Measurements from ENCODE around the gene OXGR1.
A peak's percentile ranks its signal among the peaks of the same experiment; 100 is the strongest.
"Not testable (repeated sequence)": the region's sequence is repeated elsewhere in the genome, so short reads cannot be mapped to it uniquely, and the experiment has no call there.

OXGR1 gene
- 0 reads per million in 4 donors for total RNA-seq

GRCh38 chr13:96994017-96994857 lies at the start of gene OXGR1:
TSS of gene OXGR1 (minus strand) at chr13:96994476. CDS start at chr13:96987759, 6,717 bp downstream.
- DNase-seq: no peak

GRCh38 chr13:97043302-97043701 lies 49.0 kb upstream of the OXGR1 start:
- DNase-seq: no peak

GRCh38 chr13:97030705-97031452 lies 36.6 kb upstream of the OXGR1 start:
- DNase-seq: no peak

DNA sequence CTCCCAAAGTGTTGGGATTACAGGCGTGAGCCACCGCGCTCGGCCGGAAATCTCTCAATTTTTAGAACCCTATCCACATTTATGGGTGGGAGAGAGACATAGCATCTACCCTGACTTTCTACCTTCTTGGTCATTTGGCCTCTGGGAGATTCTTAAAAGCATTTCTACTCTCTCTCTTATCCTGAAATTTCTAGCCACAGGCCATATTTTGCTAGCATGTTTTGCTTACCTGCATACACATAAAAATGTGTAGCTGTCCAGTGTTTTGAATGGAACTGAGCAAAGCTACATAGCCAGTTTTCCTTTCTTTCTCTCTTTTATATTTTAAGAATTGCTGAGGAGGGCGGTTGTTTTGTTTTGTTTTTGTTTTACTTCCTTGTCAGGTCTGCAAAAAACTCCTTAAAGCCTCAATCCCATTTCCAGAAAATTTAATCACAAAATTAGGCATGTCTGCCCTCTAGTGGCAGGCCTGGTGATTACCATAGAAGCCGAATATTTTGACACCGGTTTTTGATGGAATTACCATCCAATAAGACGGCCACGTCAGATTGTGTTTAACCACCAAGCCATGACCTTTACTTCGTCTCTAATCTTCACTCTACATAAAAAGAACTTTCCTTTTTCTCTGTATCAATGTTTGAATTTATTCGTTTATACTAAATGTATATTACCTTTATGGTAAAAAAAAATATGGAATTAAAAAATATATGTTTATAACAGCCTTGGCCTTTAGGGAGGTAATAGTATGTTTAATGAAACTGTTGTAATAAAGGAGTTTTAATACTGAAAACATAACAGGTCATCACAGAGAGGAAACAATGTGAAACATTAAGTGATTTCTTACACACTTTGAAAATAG lies 34.4 kb upstream of the OXGR1 start:
- peak in 2 of 5 donors; percentile 8 to 29 for DNase-seq

DNA sequence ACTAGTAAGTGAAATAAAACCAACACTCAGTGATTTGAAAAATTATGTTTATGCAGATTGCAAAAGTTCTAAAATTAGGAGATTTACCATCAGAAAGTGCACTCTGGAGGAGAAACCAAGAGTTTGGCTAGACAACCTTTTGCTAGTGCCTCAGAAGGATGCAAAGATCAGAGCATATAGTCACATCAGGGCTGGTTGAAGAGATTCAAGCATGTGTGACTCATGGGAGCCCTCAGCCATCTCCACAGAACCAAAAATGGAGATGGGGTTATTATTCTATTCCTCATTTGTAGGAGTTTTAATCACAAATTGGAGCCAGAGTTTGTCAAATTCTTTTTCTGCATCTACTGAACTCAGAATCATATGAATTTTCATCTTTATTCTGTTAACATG lies 32.9 kb upstream of the OXGR1 start:
- no peak for DNase-seq

DNA sequence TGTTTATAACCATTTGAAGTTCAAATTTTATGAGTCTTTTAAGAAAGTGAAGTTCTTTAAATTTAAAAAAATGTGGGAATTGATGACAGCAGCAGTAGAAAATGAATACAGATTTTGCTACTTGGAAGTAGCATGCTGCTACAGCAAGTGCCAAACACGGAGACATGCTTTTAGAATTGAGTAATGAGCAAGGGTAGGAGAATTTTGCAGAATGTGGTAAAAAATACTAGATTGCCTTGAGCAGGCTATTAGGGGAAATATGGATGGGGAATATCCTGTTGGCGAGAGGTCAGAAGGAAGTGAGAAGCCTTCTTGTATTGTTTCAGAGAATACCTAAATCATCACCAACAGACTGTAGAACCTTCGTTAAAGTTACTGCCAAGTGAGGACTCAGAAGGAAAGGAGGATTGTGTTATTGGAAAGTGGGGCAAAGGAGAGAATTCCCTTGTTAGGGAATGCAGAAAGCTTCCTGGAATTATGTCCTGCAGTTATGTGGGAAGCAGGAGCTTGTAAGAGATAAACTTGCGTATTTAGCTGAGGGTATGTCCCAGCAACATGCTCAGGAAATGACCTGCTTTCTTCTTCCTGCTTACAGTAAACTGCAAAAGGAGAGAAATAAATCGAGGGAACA lies 32.4 kb upstream of the OXGR1 start:
- DNase-seq: no peak

DNA sequence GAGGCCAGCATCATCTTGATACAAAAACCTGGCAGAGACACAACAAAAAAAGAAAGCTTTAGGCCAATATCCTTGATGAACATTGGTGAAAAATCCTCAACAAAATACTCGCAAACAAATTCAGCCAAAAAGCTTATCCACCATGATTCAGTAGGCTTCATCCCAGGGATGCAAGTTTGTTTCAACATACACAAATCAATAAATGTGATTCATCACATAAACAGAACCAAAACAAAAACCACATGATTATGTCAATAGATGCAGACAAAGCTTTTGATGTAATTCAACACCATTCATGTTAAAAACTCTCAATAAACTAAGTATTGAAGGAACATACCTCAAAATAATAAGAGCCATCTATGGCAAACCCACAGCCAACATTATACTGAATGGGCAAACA lies 29.5 kb upstream of the OXGR1 start:
- DNase-seq: not testable (repeated sequence)

DNA sequence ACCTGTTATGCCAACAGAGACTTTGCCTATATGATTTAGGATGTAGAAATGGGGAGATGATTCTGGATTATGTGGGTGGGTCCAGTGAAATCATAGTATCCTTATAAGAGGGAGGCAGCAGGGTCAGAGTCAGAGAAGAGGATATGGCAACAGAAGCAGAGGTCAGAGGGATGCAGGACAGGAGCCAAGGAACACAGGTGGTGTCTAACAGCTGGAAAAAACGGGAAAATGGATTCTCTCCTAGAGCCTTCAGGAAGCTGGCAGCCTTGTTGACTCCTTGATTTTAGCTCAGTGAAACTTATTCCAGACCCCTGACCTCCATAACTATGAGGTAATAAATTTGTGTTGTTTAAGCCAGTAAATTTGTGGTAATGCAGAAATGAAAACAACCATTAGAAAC lies 28.8 kb upstream of the OXGR1 start:
- no peak for DNase-seq

DNA sequence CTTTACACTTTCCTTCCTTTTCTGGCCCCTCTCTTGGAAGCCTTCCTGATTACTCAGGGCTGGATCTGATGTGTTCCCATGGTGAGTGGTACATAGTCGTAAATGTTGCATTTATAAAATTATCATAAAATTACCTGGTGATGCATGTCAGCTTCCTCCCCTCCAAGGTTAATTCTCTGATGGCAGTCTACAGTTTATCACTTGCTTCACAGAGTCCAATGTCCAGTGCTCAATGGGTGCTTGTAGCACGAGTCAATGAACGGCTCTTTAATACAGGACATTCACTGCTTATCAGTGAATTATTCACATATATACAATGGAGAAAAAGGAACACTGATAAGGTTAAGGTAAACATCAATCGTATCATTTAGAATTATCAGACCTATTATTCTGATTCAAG lies 27.0 kb upstream of the OXGR1 start:
- no peak for DNase-seq

DNA sequence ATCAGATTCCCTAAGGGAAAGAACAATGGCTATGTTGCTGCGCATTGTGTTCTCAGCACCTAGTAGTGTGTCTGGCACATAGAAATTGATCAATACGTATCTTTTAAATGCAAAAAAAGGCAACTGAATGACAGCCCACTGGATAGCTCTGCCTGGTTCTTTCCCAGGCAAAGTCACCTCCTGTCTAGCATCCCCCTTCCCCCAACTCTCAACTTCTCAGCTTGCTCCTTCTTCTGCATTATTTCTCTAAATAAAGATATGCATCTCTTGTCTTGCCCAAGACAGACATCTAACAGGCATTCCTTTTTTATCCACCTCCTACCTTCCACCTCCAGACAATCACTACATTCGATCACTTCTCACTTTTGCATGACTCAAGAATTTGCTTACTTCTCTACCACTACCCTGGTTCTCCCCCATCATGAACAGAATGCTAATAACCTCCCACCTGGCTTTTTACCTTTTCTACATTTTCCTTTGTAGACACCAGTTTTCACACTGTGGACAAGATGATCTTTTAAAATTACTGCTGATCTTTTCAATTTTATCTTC lies 26.5 kb upstream of the OXGR1 start:
- DNase-seq: no peak

DNA sequence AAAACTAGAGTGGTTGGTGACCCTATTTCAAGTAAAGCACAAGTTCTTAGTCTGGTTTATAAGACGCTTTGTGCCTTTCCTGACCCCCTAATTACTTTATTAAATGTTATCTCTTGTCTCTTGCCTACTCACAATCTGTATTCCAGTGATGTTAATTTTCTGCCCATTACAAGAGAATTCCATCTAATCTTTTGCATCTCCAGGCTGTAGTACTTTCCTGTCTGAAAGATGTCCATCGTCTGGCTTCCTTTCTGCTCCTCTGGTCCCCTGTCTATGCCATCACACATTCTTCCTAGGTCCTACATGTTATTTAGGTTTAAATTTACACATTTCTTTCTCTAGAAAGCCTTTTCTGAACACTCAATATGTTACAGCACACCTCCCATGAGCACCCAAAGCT lies 25.9 kb upstream of the OXGR1 start:
- no peak for DNase-seq

GRCh38 chr13:97019236-97019635 lies 25.0 kb upstream of the OXGR1 start:
- DNase-seq: no peak

DNA sequence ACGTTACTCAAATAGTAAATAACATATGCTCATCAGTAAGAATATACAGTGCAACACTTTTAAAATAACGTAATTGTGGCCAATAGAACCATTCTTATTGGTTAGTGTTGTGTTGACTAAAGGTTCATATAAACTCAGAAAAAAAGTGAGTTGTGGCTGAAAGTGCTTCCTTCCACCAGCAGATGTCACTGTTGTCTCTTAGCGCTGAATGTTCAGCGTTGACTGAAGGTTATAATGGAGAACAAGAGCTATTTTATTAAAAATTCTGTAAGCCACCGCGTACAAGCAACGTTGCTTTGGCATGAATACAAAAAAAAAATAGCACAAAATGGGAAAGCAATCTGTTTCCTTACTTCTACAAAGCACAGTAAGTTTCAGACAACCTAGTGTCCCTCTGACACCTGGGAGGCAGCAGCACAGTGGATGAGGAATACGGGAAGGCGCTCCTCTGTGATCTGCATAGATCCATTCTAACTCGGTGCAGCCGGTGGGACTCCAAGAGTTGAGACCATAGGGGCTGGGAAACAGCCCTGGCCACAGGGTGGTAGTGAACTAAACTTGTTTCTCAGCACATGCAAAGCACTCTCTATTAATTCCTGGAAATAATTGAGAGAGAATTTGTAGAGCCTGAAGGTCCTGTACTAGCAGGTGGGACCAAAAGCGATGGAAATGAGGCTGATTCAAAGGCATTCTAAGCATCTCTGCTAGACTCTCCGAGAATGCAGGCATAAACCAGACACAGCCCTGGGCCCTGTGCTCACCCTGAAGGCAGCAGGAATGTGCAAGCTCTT lies 23.9 kb upstream of the OXGR1 start:
- DNase-seq: peak in 2 of 5 donors; percentile 4 to 42

- DNase-seq: no peak
Measured at GRCh38 chr13:97017322-97017721, 23.0 kb upstream of the OXGR1 start.

GRCh38 chr13:97015661-97016350 lies 21.5 kb upstream of the OXGR1 start:
- DNase-seq: peak in 1 of 5 donors; percentile 8

GRCh38 chr13:97012251-97013048 lies 18.2 kb upstream of the OXGR1 start:
- no peak for DNase-seq

DNA sequence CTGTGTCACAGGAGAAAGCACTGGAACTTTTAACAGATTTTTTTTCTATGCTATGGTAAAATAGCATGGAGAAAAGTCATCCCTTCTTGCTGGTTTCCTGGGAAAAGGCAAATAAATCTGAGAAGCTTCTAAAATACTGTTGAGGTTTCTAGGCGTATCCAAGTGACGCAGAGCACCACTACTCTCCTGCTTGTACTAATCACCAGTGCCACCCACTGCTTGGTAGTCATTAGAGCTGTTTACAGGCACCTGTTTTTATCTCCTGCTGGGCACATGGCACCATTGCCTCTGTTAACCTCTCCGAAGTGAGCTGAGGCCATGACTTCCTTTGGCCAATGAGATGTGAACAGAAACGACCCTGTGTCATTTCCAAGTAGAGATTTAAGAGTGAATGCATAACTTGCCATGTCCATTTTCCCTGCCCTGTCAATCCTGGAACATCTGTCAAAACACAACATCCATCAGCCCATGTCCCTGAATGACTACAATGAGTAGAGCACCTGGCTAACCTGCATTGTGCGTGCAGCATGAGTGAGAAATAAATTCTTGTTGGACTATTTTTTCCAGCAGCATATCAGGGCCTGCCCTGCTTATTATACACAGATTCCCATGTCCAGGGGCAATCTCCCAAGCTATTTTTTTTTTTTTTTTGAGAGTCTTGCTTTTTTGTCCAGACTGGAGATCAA lies 17.3 kb upstream of the OXGR1 start:
- no peak for DNase-seq

DNA sequence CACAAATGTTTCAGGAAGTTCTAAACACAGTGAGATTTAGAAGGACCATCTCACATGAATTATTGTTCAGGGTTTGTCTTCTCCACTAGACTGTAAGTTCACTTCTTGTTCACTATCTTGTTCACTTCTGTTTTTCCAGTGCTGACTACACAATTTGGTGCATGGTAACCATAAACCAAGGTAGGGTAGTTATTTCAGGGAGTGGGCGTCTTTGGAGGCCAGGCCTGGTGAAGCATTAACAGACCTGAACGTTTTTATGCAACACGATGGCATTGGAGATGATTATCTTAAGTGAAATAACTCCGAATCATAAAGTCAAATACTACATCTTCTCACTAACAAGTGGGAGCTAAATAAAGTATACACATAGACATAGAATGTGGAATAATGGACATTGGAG lies 14.4 kb upstream of the OXGR1 start:
- DNase-seq: no peak

- DNase-seq: no peak
Measured at GRCh38 chr13:97005625-97006262, 11.5 kb upstream of the OXGR1 start.

Measured in T-helper 1 cell (primary cell).